Measurements from ENCODE around the gene RXRA.

DNA sequence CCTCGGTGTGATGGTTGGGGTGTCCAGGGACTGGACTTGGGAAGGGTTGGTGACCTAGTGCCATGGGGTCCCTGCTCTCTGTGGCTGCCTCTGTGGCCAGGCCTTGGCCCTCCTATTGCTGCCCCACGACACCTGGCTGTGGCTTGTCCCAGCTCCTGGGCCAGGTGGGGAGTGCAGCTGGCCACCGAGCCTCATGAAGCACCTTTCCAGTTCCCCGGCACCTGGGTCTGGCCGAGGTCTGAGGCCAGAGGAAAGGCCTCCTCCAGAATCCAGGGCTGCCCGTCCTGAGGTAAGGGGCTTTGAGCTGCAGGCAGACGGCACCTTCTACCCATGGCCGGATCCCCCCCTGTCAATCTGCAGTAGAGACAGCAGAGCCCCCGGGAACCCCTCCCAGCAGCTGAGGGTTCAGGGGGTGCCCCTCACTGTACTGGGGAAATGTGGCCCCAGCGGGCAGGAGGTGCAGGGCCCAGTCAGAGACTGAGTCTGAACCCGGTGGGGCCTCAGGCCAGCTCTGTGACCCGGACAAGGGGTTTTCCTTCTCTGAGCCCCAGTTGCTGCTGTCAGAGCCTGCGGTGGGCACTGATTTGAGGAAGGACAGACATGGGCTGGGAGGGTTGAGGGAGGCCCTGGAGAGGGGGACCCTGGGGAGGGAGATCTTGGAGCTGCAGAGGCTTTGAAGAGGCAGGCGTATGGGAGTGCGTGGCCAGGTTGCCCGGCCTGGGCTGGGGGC lies 54.5 kb downstream of the RXRA start:
- TF ChIP-seq, protein P1, sequence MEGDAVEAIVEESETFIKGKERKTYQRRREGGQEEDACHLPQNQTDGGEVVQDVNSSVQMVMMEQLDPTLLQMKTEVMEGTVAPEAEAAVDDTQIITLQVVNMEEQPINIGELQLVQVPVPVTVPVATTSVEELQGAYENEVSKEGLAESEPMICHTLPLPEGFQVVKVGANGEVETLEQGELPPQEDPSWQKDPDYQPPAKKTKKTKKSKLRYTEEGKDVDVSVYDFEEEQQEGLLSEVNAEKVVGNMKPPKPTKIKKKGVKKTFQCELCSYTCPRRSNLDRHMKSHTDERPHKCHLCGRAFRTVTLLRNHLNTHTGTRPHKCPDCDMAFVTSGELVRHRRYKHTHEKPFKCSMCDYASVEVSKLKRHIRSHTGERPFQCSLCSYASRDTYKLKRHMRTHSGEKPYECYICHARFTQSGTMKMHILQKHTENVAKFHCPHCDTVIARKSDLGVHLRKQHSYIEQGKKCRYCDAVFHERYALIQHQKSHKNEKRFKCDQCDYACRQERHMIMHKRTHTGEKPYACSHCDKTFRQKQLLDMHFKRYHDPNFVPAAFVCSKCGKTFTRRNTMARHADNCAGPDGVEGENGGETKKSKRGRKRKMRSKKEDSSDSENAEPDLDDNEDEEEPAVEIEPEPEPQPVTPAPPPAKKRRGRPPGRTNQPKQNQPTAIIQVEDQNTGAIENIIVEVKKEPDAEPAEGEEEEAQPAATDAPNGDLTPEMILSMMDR (tag by site-specific recombination; IDR thresholded peaks at IDR 0.05): no peak
- TF ChIP-seq GLI4 (tag by site-specific recombination; IDR thresholded peaks at IDR 0.05) (no peak), ZNF501 (tag by site-specific recombination; IDR thresholded peaks at IDR 0.05) (no peak), ZNF48 (tag by site-specific recombination; IDR thresholded peaks at IDR 0.05) (no peak), ZNF792 (tag by site-specific recombination; IDR thresholded peaks at IDR 0.05) (no peak), ZBTB1 (tag by site-specific recombination; IDR thresholded peaks at IDR 0.05) (no peak), GLIS1 (tag by site-specific recombination; IDR thresholded peaks at IDR 0.05) (no peak), ZNF248 (tag by site-specific recombination; IDR thresholded peaks at IDR 0.05) (no peak), ZNF10 (tag by site-specific recombination; IDR thresholded peaks at IDR 0.05) (no peak)
- TF ChIP-seq, protein P2, sequence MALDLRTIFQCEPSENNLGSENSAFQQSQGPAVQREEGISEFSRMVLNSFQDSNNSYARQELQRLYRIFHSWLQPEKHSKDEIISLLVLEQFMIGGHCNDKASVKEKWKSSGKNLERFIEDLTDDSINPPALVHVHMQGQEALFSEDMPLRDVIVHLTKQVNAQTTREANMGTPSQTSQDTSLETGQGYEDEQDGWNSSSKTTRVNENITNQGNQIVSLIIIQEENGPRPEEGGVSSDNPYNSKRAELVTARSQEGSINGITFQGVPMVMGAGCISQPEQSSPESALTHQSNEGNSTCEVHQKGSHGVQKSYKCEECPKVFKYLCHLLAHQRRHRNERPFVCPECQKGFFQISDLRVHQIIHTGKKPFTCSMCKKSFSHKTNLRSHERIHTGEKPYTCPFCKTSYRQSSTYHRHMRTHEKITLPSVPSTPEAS (tag by site-specific recombination; IDR thresholded peaks at IDR 0.05): no peak
- TF ChIP-seq, protein P3, sequence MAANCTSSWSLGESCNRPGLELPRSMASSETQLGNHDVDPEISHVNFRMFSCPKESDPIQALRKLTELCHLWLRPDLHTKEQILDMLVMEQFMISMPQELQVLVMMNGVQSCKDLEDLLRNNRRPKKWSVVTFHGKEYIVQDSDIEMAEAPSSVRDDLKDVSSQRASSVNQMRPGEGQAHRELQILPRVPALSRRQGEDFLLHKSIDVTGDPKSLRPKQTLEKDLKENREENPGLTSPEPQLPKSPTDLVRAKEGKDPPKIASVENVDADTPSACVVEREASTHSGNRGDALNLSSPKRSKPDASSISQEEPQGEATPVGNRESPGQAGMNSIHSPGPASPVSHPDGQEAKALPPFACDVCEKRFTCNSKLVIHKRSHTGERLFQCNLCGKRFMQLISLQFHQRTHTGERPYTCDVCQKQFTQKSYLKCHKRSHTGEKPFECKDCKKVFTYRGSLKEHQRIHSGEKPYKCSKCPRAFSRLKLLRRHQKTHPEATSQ (tag by site-specific recombination; IDR thresholded peaks at IDR 0.05): no peak

Measured in HEK293 (cell line).